IMR-90 (cell line): ENCODE data around the gene KIDINS220. TPM values are rescaled to one million over a fixed set of nuclear protein-coding genes. Genes with fewer than 3 reads are reported as not detected.

ENCODE experiments used
- ATAC-seq: fragments of 200-7000 bp; cut with Tn5 transposase; 2 replicates; pipeline ENCODE4 v1.9.1; 2020; ENCODE audit warnings: low read depth, mild to moderate bottlenecking, moderate library complexity
- BruUV-seq: library from RNA; stranded (reverse); fragments of 400-500 nt; replicated peaks from 2 replicates; lab custom pipeline; 2021; lab: Mats Ljungman, UMichigan
- CTCF ChIA-PET: fragments of 300-600 bp; formaldehyde crosslinking; extraction: SDS; loops from one replicate; lab custom pipeline; 2021; ENCODE audit warnings: antibody characterized with exemption; lab: Yijun Ruan, JAX
- POLR2A ChIA-PET: fragments of 300-600 bp; sonication (Branson Sonifier 250); formaldehyde crosslinking; loops from one replicate; lab custom pipeline; 2022; ENCODE audit warnings: antibody characterized with exemption; ENCODE audit not compliant: unreplicated experiment; lab: Charles Lee
- DNase-seq: peaks from one replicate; pipeline ENCODE4 v3.0.0; 2013
- H2AFZ ChIP-seq: replicated peaks from 2 replicates; pipeline ENCODE3; 2013; ENCODE audit warnings: low read length, mild to moderate bottlenecking; ENCODE audit not compliant: poor library complexity
- H2AK5ac ChIP-seq: 2 replicates; pipeline ENCODE4 v1.6.1; 2013; ENCODE audit warnings: low read depth, low read length, inconsistent platforms
- H2AK9ac ChIP-seq: replicated peaks from 2 replicates; pipeline ENCODE3; 2013; ENCODE audit warnings: mild to moderate bottlenecking, low read depth, low read length, moderate library complexity; ENCODE audit not compliant: poor library complexity
- H2BK120ac ChIP-seq: 2 replicates; pipeline ENCODE4 v1.6.1; 2013; ENCODE audit warnings: low read depth, low read length, inconsistent platforms
- H2BK15ac ChIP-seq: 3 replicates; pipeline ENCODE4 v1.6.1; 2013; ENCODE audit warnings: low read depth, low read length, inconsistent platforms
- H2BK20ac ChIP-seq: 2 replicates; pipeline ENCODE4 v1.6.1; 2013; ENCODE audit warnings: low read depth, mild to moderate bottlenecking, inconsistent platforms, low read length, moderate library complexity
- H2BK5ac ChIP-seq: 2 replicates; pipeline ENCODE4 v1.6.1; 2013; ENCODE audit warnings: mild to moderate bottlenecking, low read depth, low read length, inconsistent platforms; ENCODE audit not compliant: poor library complexity, severe bottlenecking
- H3K14ac ChIP-seq: replicated peaks from 2 replicates; pipeline ENCODE4 v1.6.1; 2013; ENCODE audit warnings: low read depth, low read length, inconsistent platforms
- H3K18ac ChIP-seq: 2 replicates; pipeline ENCODE4 v1.6.1; 2013; ENCODE audit warnings: low read depth, low read length, control low read depth
- H3K23ac ChIP-seq: 2 replicates; pipeline ENCODE4 v1.6.1; 2013; ENCODE audit warnings: low read depth, low read length, inconsistent platforms
- H3K27ac ChIP-seq: 2 replicates; pipeline ENCODE4 v1.5.1; 2013; ENCODE audit warnings: mild to moderate bottlenecking, control low read depth, low read length; ENCODE audit not compliant: insufficient read depth
- H3K27me3 ChIP-seq: 2 replicates; pipeline ENCODE4 v1.6.1; 2013; ENCODE audit warnings: low read length; ENCODE audit not compliant: control insufficient read depth, insufficient read depth
- H3K36me3 ChIP-seq: 2 replicates; pipeline ENCODE4 v1.6.1; 2013; ENCODE audit warnings: low read length, mixed read lengths; ENCODE audit not compliant: control insufficient read depth, insufficient read depth
- H3K4ac ChIP-seq: 2 replicates; pipeline ENCODE4 v1.6.1; 2013; ENCODE audit warnings: low read depth, low read length, inconsistent platforms
- H3K4me1 ChIP-seq: 2 replicates; pipeline ENCODE4 v1.6.1; 2013; ENCODE audit warnings: low read length, mixed read lengths; ENCODE audit not compliant: control insufficient read depth, insufficient read depth
- H3K4me2 ChIP-seq: 2 replicates; pipeline ENCODE4 v1.6.1; 2013; ENCODE audit warnings: low read depth, mild to moderate bottlenecking, control low read depth, low read length, moderate library complexity
- H3K4me3 ChIP-seq: 2 replicates; pipeline ENCODE4 v1.5.1; 2013; ENCODE audit warnings: low read depth, mild to moderate bottlenecking, control low read depth, low read length, moderate library complexity; ENCODE audit not compliant: insufficient read depth
- H3K56ac ChIP-seq: 2 replicates; pipeline ENCODE4 v1.6.1; 2013; ENCODE audit warnings: low read length, inconsistent platforms; ENCODE audit not compliant: insufficient read depth; ENCODE audit errors: extremely low read depth
- H3K79me1 ChIP-seq, 2 experiments: 2 replicates each; pipeline ENCODE4 v1.6.1; 2013; ENCODE audit warnings: low read length in 2 of 2, inconsistent platforms in 1 of 2, low read depth in 1 of 2
- H3K9ac ChIP-seq: 2 replicates; pipeline ENCODE4 v1.6.1; 2013; ENCODE audit warnings: low read depth, low read length, control low read depth
- H3K9me1 ChIP-seq: 2 replicates; pipeline ENCODE4 v1.6.1; 2013; ENCODE audit warnings: low read length, inconsistent platforms; ENCODE audit not compliant: insufficient read depth
- H3K9me3 ChIP-seq: 2 replicates; pipeline ENCODE4 v1.6.1; 2013; ENCODE audit warnings: low read length; ENCODE audit not compliant: control insufficient read depth, insufficient read depth
- H4K20me1 ChIP-seq: 2 replicates; pipeline ENCODE4 v1.6.1; 2013; ENCODE audit warnings: low read length, inconsistent platforms; ENCODE audit not compliant: insufficient read depth
- H4K5ac ChIP-seq: 2 replicates; pipeline ENCODE4 v1.6.1; 2013; ENCODE audit warnings: mild to moderate bottlenecking, low read depth, low read length, control low read depth
- H4K8ac ChIP-seq, 2 experiments: 2 replicates each; pipeline ENCODE4 v1.6.1; 2013; ENCODE audit warnings: low read depth in 2 of 2, low read length in 2 of 2, control low read depth in 1 of 2, inconsistent platforms in 1 of 2
- H4K91ac ChIP-seq: 2 replicates; pipeline ENCODE4 v1.6.1; 2013; ENCODE audit warnings: low read depth, low read length, inconsistent platforms; ENCODE audit not compliant: insufficient read depth
- CEBPB ChIP-seq: IDR thresholded peaks from 2 replicates; pipeline ENCODE4 v1.6.1; 2012; ENCODE audit warnings: low read depth, low read length, improper control_type of control experiment
- CHD1 ChIP-seq: IDR thresholded peaks from 2 replicates; pipeline ENCODE4 v1.6.1; 2012; ENCODE audit warnings: low read depth, low read length, improper control_type of control experiment
- CTCF ChIP-seq: conservative IDR thresholded peaks from 2 replicates; pipeline ENCODE4 v1.5.1; 2012; ENCODE audit warnings: mild to moderate bottlenecking, low read depth, low read length, improper control_type of control experiment
- FOS ChIP-seq: fragments of 150-350 bp; IDR thresholded peaks from 2 replicates; pipeline ENCODE4 v1.6.1; 2016; ENCODE audit warnings: low read depth, low read length
- MAFK ChIP-seq: IDR thresholded peaks from 2 replicates; pipeline ENCODE4 v1.6.1; 2012; ENCODE audit warnings: low read depth, low read length, improper control_type of control experiment
- MXI1 ChIP-seq: IDR thresholded peaks from 2 replicates; pipeline ENCODE4 v1.6.1; 2012; ENCODE audit warnings: low read depth, mild to moderate bottlenecking, low read length, moderate library complexity, borderline replicate concordance
- NFE2L2 ChIP-seq: fragments of 150-350 bp; IDR thresholded peaks from 2 replicates; pipeline ENCODE4 v1.6.1; 2016; ENCODE audit warnings: low read depth, mild to moderate bottlenecking, low read length
- RAD21 ChIP-seq: IDR thresholded peaks from 2 replicates; pipeline ENCODE4 v1.6.1; 2012; ENCODE audit warnings: low read length, improper control_type of control experiment
- RFX5 ChIP-seq: IDR thresholded peaks from 2 replicates; pipeline ENCODE4 v1.8.0; 2012; ENCODE audit warnings: low read depth, mild to moderate bottlenecking, low read length, moderate library complexity
- SMC3 ChIP-seq: fragments of 150-350 bp; IDR thresholded peaks from 2 replicates; pipeline ENCODE4 v1.6.1; 2016; ENCODE audit warnings: low read depth, mild to moderate bottlenecking, antibody characterized with exemption, low read length, moderate library complexity
- WGBS, 2 experiments: methylation state at CpG; one replicate each; pipeline versions ENCODE4 v1.1.5 to v1.1.7; 2013; ENCODE audit warnings: missing lambda C conversion rate in 2 of 2; ENCODE audit not compliant: insufficient read length in 1 of 2; ENCODE audit errors: extremely low coverage in 2 of 2; 5-methylcytosine and 5-hydroxymethylcytosine counted together
- dilution Hi-C: fragments of 300-500 bp; cut with HindIII; formaldehyde crosslinking; loops from one replicate; pipeline ENCODE4 v1.14.3; 2018; ENCODE audit warnings: low sequenced_read_pairs; ENCODE audit not compliant: unreplicated experiment
- in situ Hi-C: fragments of 300-500 bp; cut with MboI; formaldehyde crosslinking; loops from 3 replicates; pipeline ENCODE4 v1.14.3; 2019; ENCODE audit warnings: low sequenced_read_pairs, inconsistent platforms, mixed read lengths
- intact Hi-C: fragments of 100-400 bp; cut with micrococcal nuclease; formaldehyde crosslinking; loops from 2 replicates; pipeline ENCODE4 v1.10.0; 2022
- polyA plus RNA-seq, 3 experiments: library from polyadenylated mRNA; depleted of rRNA; stranded (reverse); fragments of >200 nt; gene quantifications; 2 replicates each; pipeline ENCODE4 v1.2.3, GENCODE V29; 2012; ENCODE audit warnings: low replicate concordance in 1 of 3
- total RNA-seq: library from RNA; depleted of rRNA; stranded (reverse); fragments of >200 nt; gene quantifications from 2 replicates; pipeline ENCODE4 v1.2.3, GENCODE V29; 2012
- TF ChIP-seq, protein P1 (sequence below): fragments of 150-350 bp; IDR thresholded peaks from 2 replicates; pipeline ENCODE4 v1.6.1; 2016; ENCODE audit warnings: low read depth, mild to moderate bottlenecking, low read length, moderate library complexity, borderline replicate concordance

The KIDINS220 gene
- total and polyA plus RNA-seq, 2 of the 4 experiments (the other 2 are of a cell fraction), result 23.1 to 63.4 TPM

- Histone ChIP-seq H3K18ac (no peak overlapping the region), H2AK9ac (no peak overlapping the region), H2BK20ac (no peak overlapping the region), H4K8ac (no peak overlapping the region), H4K5ac (no peak overlapping the region), H3K79me1 (peaks cover 0 to 19% of the 10 kb centered on the region in 2 experiments; a peak in 3 of 4 replicates), H3K23ac (no peak overlapping the region), H3K56ac (no peak overlapping the region), H3K27ac (no peak overlapping the region), H2AK5ac (no peak overlapping the region), H4K91ac (no peak overlapping the region), H3K36me3 (peaks cover 18% of the 10 kb centered on the region), H3K4me1 (peaks cover 11% of the 10 kb centered on the region), H4K20me1 (no peaks in the 10 kb centered on the region), H3K14ac (no peak overlapping the region), H3K27me3 (no peaks in the 10 kb centered on the region), H3K4ac (no peak overlapping the region), H2AFZ (no peak overlapping the region), H3K9ac (no peak overlapping the region), H3K9me1 (peaks cover 11% of the 10 kb centered on the region), H3K4me2 (no peak overlapping the region), H3K4me3 (no peak overlapping the region), H2BK15ac (no peak overlapping the region), H3K9me3 (no peaks in the 10 kb centered on the region), H2BK5ac (no peak overlapping the region), H2BK120ac (no peak overlapping the region)
- dilution Hi-C loops (no loop called here), intact Hi-C loops (no loop called here), in situ Hi-C loops (no loop called here)
- CTCF ChIA-PET, result interaction anchor here (1.1 kb wide), 1 partner anchor 8 kb away, joined by 3 read pairs; no protein-coding TSS in a partner anchor
- DNase-seq, result no peak
- no peak for TF ChIP-seq MXI1
- TF ChIP-seq RAD21, result no peak
- no peak for TF ChIP-seq RFX5
- no peak for TF ChIP-seq CEBPB
- TF ChIP-seq CHD1, result no peak
- no peak for TF ChIP-seq MAFK
- no peak for TF ChIP-seq NFE2L2
- TF ChIP-seq, protein P1, sequence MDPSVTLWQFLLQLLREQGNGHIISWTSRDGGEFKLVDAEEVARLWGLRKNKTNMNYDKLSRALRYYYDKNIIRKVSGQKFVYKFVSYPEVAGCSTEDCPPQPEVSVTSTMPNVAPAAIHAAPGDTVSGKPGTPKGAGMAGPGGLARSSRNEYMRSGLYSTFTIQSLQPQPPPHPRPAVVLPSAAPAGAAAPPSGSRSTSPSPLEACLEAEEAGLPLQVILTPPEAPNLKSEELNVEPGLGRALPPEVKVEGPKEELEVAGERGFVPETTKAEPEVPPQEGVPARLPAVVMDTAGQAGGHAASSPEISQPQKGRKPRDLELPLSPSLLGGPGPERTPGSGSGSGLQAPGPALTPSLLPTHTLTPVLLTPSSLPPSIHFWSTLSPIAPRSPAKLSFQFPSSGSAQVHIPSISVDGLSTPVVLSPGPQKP, result no peak
- TF ChIP-seq CTCF, result no peak
- TF ChIP-seq SMC3, result no peak
- no peak for TF ChIP-seq FOS
- ATAC-seq, result no peak
- WGBS, 2 experiments, result 83% methylated on average over 5 of the region's 9 CpGs; no CpG with 5 or more reads in 1 of the 2 experiments
- POLR2A ChIA-PET, result no interaction called here
- no TSS peak for BruUV-seq
Measured at GRCh38 chr2:8796315-8796848, 41.0 kb downstream of the KIDINS220 start.
